ENCODE measurements around the gene PGBD1. TPM values are rescaled to one million over a fixed set of nuclear protein-coding genes. Genes with fewer than 3 reads are reported as not detected.

The PGBD1 gene
- total RNA-seq, 1 experiment from 2014 or later, result 9.0 TPM

DNA sequence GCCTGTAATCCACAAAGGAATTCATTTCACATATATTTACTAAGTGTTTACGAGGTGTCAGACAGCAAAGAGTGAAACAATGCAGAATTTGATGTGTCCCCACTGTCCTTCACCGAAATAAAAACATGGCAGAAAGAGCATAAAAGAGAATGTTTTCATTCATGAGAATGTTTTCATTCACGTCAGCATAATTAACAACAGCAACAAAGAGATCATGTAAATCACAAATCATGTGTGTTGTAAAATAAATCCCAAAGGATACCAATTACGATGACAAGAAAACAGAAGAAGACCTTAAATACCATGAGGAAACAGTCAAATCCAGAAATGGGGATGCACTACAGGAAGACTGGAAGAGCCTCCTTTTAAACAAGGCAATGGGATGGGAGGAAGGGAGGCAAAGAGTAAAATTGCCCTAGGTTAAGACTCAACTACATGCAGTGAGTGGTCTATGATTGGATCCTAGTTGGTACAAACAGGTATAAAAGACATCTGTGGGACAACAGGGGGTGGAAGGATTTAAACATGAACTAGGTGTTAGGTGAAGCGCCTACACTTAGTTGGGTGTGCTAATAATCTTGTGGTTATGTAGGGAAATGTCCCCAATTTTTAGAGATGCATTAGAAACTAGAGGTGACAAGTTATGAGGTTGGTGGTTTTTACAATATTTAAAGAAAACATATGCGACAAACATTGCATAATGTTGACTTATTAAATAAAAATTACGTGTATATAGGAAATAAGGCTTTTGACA lies 53.1 kb downstream of the PGBD1 start:
- CTCF ChIA-PET, result no interaction called here
- Histone ChIP-seq H3K4me1 (ENCODE audit: insufficient read depth, low read length) (peaks cover 12% of the 10 kb centered on the region), H4K20me1 (ENCODE audit: low read length) (no peaks in the 10 kb centered on the region), H3F3A (ENCODE audit: low read length, unreplicated experiment) (no peaks in the 10 kb centered on the region), H3K4me2 (ENCODE audit: low read length) (peak overlapping the region; percentile 96), H3K9me2 (replicated peaks; ENCODE audit: low read length) (no peaks in the 10 kb centered on the region), H3K27ac (ENCODE audit: low read length) (no peak overlapping the region), H3K79me2 (ENCODE audit: low read length) (no peaks in the 10 kb centered on the region), H3K4me3 (ENCODE audit: low read length) (peak overlapping the region; percentile 75; the same call in 1 of the 2 replicates), H2AFZ (ENCODE audit: low read length) (no peak overlapping the region), H3K36me3 (ENCODE audit: low read depth, low read length) (no peaks in the 10 kb centered on the region), H3K9me3 (ENCODE audit: low read length) (no peaks in the 10 kb centered on the region), H3K9ac (ENCODE audit: low read length) (no peak overlapping the region), H3K27me3 (ENCODE audit: low read length) (no peaks in the 10 kb centered on the region)
- TF ChIP-seq, protein P1, sequence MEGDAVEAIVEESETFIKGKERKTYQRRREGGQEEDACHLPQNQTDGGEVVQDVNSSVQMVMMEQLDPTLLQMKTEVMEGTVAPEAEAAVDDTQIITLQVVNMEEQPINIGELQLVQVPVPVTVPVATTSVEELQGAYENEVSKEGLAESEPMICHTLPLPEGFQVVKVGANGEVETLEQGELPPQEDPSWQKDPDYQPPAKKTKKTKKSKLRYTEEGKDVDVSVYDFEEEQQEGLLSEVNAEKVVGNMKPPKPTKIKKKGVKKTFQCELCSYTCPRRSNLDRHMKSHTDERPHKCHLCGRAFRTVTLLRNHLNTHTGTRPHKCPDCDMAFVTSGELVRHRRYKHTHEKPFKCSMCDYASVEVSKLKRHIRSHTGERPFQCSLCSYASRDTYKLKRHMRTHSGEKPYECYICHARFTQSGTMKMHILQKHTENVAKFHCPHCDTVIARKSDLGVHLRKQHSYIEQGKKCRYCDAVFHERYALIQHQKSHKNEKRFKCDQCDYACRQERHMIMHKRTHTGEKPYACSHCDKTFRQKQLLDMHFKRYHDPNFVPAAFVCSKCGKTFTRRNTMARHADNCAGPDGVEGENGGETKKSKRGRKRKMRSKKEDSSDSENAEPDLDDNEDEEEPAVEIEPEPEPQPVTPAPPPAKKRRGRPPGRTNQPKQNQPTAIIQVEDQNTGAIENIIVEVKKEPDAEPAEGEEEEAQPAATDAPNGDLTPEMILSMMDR (conservative IDR thresholded peaks at IDR 0.05; ENCODE audit: low read depth, low read length), result no peak
- TF ChIP-seq EZH2phosphoT487 (IDR thresholded peaks at IDR 0.05; ENCODE audit: borderline replicate concordance, low read length), result no peak
- TF ChIP-seq EZH2 (IDR thresholded peaks at IDR 0.05; ENCODE audit: low read length, unreplicated experiment), result no peak
- DNase-seq (no peak), ATAC-seq (no peak)
- POLR2A ChIA-PET (ENCODE audit: unreplicated experiment), result no interaction called here
- intact Hi-C loops (cut with micrococcal nuclease), result loop anchor here (1.0 to 5.0 kb wide), 5 partner anchors 49 to 197 kb away; partner anchors contain the start of genes PGBD1, ZSCAN26 and ZSCAN9
- no TSS peak for BruUV-seq (replicated peaks)

DNA sequence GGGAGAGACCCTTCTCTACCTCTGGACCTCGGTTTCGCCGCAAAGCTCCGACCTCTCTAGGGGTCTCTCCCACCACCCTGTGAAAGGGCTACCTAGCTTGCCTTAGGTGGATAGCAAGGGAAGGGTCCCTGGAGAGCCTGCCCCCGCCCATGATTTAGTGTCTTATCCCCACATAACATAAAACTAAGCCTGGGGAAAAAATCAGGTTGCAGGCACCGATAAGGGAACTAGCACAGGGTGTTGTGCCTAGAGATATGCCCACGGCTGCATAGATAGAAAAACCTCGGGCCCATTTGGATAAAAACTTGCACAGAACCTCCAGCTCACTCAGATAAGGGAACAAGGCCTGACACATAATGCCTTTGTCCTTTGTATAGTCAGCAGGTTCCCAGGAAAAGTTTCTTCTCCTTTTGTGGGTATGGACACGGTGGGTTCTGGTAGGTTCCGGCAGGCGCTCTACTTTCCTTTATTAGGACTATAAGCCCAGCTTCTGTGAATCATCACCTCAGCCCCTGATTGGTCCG lies 53.7 kb downstream of the PGBD1 start:
- ChIA-PET POLR2A (ENCODE audit: unreplicated experiment) (interaction anchor here (0.6 to 1.2 kb wide), 3 partner anchors 16 to 68 kb away, joined by 3 to 8 read pairs (median 3); partner anchors contain the start of gene ZSCAN26), CTCF (interaction anchor here (0.6 to 1.0 kb wide), 3 partner anchors 21 to 117 kb away, joined by 3 to 5 read pairs (median 4); partner anchors contain the start of gene PGBD1)
- intact Hi-C loops (cut with micrococcal nuclease), result loop anchor here (1.0 to 5.0 kb wide), 5 partner anchors 48 to 198 kb away; partner anchors contain the start of genes PGBD1, ZSCAN26 and ZSCAN9

More for the DNA sequence above, 53.7 kb downstream of the PGBD1 start:
- Histone ChIP-seq H3K4me3 (ENCODE audit: low read length) (peak overlapping the region; percentile 75), H3K79me2 (ENCODE audit: low read length) (no peaks in the 10 kb centered on the region), H3K4me2 (ENCODE audit: low read length) (peak overlapping the region; percentile 96), H3K36me3 (ENCODE audit: low read depth, low read length) (no peaks in the 10 kb centered on the region), H3F3A (ENCODE audit: low read length, unreplicated experiment) (no peaks in the 10 kb centered on the region), H4K20me1 (ENCODE audit: low read length) (no peaks in the 10 kb centered on the region), H3K27me3 (ENCODE audit: low read length) (no peaks in the 10 kb centered on the region), H3K9me2 (replicated peaks; ENCODE audit: low read length) (no peaks in the 10 kb centered on the region), H3K9me3 (ENCODE audit: low read length) (no peaks in the 10 kb centered on the region), H2AFZ (ENCODE audit: low read length) (peak overlapping the region; percentile 86), H3K9ac (ENCODE audit: low read length) (no peak overlapping the region), H3K4me1 (ENCODE audit: insufficient read depth, low read length) (peaks cover 12% of the 10 kb centered on the region), H3K27ac (ENCODE audit: low read length) (no peak overlapping the region)
- no TSS peak for BruUV-seq (replicated peaks)
- TF ChIP-seq, protein P1 (conservative IDR thresholded peaks at IDR 0.05; ENCODE audit: low read depth, low read length), result no peak
- TF ChIP-seq EZH2phosphoT487 (IDR thresholded peaks at IDR 0.05; ENCODE audit: borderline replicate concordance, low read length) (no peak), EZH2 (IDR thresholded peaks at IDR 0.05; ENCODE audit: low read length, unreplicated experiment) (no peak)
- ATAC-seq (no peak), DNase-seq (no peak)
